Amygdala (tissue), 56 donors: ENCODE measurements around the gene RSRC1.
"Not testable (repeated sequence)": the region's sequence is repeated elsewhere in the genome, so short reads cannot be mapped to it uniquely, and the experiment has no call there.

Source experiments
- DNase-seq, 56 donors: peaks; one replicate each; lab custom pipeline; 2025; lab: John Stamatoyannopoulos, UW

The RSRC1 gene

DNA sequence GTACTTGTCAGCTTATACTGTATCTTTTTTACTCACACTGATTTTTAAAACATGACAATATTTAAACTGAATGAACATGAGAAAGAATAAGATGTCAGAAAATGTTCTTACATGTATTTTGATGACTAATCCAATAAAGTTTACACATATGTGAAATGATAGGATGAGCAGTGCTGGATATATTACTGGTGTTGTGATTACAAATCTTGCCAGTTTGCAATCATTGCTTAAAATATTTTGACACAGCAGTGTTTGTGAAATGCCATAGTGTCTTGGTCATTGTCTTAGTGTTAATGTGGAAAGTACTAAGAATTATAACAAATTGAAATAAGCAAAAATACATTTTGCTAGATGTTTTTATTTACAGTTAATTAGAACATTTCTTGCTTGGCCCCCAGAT lies 342.4 kb downstream of the RSRC1 start:
- no peak for DNase-seq

DNA sequence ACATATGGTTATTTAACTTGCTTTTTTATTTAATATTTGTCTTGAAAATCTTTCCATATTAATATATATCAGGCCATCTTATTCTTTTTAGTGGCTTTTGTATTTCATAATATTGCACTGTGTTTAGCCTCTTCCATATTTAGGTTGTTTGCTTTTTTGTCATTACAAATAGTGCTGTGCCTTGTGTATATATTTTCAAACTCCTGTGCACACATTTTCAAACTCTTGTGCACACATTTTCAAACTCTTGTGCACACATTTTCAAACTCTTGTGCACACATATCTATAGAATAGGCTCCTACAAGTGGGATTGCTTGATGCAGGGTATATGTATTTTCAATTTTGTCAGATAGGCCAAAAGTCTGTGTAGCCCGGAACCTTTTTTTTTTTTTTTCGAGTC lies 343.1 kb downstream of the RSRC1 start:
- DNase-seq: no peak

DNA sequence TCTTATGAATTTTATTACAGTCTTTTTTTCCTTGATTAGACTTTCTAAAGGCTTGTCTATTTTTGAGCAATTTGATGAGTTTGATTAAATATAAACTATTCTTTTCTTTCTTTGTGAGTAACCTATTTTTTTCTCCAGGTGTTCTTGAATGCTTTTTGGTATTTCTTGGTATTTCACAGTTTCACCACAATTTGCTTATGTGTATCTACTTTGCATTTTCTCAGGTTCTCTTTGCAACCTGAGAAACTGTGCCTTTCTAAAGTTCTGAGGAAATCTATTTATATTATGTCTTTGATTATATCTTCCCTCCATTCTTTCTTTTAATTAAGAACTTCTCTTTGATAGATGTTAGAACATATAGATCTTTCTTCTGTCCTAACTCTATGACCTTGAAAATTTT lies 344.0 kb downstream of the RSRC1 start:
- no peak for DNase-seq

DNA sequence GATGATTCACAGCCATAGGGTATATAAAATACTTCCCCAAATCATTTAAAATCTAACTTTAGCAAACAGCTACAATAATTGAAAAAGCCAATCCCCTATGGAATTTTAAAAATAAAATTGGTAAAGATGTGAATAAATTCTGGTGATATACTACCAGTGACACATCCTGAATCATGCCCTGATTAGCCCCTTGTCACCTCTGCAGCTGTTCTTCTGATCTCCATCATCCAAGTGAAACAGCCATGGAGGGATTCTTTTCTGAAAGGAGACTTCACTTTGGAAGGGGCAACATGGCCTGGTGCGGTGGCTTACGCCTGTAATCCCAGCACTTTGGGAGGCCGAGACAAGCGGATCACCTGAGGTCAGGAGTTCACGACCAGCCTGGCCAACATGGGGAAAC lies 345.5 kb downstream of the RSRC1 start:
- no peak for DNase-seq

DNA sequence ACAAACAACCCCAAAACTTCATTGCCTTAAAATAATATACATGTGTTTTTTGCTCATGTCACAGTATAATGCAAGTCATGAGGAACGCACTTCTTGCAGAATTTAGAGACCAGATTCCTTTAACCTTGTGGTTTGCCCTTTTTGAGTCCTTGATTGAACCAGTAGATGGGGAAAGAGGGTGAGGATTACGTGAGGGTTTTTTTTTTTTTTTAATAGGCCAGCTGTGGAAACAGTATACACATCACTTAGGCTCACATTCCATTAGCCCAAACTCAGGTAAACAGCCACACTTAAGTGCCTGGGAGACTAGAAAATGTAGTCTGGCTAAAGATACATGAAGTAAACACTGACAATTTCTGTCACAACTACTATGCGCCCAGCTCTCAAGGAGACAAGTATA lies 346.2 kb downstream of the RSRC1 start:
- DNase-seq: no peak

DNA sequence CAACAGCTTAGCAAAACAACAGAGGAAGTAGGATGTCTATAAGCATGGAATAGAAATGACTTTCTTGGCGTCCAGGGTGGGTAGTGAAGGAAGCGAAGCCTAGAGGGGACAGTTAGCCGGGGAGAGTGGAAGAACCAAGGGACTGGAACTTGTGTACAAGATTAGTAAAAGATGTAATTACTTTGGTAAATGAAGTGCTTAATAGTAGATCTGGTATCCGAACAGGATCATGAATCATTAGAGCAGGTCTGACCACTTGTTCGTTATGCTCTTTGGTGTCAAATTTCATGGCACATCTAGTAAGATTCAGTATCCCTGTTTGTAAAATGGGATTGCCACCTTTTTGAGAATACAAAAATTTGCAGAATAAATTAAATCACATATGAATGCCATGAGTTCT lies 348.6 kb downstream of the RSRC1 start:
- no peak for DNase-seq

DNA sequence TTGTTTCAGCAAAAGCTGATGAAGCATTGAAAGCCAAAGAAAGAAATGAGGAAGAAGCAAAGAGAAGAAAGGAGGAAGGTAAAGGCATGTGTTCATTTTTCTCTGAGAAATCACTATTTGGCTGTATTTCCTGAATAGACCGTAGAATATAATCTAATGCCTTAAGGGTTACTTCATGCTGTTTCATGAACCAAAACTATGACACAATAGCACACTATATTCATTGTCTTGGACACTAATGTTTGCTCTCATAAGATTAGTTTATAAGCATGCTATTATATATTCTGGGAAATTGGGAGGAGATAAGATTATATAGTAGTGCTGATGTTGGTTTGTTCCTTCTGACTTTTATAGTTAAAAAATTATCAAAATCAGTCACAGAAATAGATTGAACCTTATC lies 351.0 kb downstream of the RSRC1 start:
- no peak for DNase-seq

DNA sequence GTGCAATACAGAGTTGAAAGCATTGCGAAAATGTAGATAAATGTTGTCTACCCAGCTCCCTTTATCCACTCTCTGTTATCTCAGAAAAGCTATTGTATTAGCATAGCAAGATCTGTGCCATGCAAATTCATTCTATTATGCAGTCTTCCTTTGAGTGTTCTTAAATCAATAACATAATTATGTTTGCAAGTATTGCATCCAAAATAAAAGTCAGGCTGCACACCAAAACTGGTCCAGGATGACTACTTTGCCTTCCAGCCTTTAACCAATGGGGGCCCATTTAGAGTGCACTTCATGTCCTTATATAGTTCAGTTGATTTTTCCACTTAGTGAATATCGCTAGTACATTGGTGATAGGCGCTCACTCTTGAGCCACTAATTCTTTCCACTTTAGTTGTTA lies 353.7 kb downstream of the RSRC1 start:
- DNase-seq: no peak

DNA sequence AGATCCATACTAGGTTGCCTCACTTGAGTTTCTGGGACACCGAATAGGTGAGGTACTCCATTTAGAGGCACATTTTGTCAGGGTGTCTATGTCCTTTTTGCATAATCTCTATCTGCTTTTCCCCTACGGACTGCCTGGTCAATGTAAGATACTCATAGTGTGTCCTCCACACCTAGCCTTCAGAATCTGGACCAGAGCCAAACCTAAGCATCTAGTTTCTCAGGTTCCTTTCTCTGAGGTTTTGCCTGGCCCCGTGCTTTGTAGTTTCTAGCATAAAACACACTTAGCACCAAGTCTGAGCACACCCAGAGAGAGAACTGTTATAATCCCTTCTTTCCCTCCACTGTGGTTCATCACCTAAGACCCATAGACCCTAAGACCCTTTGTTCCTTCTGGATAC lies 355.2 kb downstream of the RSRC1 start:
- DNase-seq: no peak

DNA sequence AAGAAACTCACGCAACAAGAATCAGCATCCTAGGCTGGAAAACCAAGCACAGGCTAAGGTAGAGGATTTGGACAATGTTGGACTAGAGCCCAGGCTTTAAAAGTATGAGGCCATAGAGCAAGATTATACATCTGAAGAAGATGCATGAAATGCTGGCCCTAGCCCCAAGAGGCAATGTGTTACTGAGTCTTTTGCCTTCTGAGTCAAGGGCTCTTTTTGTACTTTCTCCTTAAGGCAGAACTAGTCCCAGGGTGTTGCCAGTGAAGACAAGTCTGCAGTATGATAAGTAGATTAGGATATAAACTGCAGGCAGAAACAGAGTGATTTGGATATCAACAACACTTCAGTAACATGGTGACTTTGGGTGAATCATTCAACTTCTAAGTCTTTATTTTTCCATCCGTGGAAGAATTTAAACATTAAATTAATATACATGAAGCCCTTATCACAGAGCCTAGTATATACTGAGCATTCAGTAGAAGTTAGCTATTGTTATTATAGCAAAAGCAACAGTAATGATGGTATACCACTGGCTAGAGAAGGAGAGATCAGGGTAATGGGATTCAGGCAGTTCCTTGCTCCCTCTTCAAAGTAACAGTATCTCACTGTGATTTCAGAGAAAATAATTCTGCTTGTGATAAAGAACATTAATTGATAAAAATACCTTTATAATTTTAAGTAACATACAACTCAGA lies 361.2 kb downstream of the RSRC1 start:
- no peak for DNase-seq

DNA sequence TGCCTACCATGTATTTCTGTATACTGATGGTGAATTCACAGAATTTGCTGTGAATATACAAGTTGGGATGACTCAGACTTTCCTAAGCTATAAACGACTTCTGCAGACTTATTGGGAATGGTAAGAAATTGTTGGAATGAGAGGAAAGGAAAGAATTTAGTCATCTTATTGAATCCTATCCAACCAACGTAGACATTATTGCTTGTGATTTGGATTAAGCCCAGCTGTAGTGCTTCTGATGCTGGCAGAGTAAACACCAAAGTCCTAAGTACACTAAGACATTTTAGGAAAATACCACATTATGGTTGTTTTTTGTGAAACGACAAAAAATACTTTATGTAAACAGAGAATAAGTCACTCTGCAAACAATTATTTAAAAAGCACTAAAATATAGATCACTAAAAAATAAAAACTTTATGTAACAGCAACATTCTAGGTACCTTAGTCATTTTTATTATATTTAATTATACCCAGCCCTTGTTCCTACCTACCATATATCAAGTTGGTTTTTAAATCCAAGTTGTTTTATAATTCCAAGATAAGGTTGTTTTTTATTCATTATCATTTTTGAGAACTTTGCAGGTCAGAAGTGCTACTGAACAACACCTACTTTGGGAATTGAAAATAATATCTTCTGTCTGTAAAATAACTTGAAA lies 361.9 kb downstream of the RSRC1 start:
- no peak for DNase-seq

DNA sequence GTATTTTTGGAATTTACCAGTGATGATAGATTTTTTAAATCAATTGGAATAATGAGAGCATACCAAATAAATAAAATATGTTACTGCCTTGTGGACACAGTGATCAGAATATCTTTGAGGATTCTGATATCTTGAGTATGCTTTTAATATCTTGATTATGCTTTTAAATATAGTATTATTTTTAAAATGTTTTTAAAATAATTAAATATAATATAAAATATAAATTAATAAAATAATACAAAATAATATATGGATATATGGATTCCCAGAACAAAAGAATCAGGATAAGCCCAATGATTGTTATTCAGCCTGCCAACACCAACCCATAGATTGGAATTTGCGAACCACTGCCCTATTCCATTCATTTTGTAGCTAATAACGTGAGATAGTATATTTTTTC lies 369.2 kb downstream of the RSRC1 start:
- no peak for DNase-seq

DNA sequence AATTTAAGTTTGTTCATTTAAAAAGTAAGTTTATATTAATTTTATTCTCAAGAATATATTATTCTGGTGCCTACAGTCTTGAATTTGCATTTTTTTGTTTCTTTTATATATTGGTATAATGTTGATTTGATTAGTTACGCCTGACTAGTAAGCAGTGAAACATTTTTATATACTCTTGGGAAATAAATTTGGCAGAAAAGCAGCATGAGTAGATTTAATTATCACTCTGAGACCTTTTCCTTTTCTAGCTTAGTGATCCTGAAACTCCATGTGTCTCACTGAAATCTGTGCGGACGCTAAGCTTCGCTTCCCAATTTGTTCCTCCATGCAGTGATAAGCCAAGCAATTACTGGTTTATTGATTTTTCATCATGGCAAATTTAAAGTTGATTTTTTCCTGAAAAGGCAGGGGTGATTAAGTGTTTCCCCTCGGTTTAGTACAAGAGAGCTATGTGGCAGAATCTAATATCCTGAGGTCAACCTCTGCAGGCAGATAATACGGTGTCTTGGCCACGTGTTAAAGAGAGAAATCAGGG lies 373.9 kb downstream of the RSRC1 start:
- no peak for DNase-seq

DNA sequence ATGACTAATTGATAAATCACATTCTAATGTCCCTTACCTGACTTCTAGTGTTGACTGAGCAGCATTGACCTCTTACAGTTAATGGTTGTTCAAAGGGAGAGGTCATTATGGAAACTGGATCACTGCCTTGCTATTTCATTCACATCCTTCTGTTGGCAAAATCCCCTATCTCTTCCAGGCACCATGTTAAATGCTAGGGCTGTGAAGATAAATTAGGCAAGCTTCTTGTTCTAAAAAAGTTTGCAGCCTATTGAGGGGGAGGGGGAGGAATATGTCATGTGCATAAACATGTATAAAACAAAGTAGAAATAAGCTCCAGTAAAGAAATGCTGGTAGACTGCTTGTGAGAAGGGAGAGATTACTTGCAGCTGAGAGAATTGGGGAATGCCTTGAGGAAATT lies 376.3 kb downstream of the RSRC1 start:
- no peak for DNase-seq

DNA sequence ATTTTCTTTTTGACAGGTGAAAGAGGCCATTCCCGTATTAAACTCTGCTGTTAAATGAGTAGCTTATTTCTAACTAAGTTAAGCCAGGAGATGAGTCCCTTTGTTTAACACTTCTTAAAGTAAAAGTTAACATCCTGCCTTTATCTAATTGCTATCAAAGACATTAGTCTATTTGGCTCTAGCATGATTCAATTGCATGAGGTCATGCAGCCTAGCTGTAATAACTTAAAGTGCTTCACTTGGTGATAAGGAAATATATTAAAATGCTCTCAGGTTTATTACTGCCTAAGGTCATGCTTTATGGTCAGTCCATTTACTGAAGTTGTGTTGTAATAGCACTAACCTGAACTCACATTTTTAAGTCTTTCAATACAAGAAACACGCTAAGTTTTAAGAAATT lies 378.8 kb downstream of the RSRC1 start:
- no peak for DNase-seq

DNA sequence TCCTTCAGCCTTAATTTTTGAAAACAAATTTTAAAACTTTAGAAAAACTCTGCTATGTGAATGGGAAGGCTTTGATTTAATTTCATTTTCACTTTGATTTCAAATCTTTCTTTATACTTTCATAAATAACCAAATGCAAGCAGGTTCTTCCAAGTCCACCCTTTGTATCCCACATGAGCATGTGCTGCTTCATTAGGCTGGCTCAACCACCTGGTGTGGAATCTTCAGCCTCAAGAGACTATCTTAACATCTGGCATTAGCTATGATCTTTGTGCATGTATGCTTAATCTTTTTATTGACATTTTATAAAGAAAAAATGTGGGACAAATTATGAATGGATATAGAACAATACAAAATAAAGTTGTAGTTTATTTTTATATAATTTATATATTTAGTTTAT lies 379.3 kb downstream of the RSRC1 start:
- no peak for DNase-seq

DNA sequence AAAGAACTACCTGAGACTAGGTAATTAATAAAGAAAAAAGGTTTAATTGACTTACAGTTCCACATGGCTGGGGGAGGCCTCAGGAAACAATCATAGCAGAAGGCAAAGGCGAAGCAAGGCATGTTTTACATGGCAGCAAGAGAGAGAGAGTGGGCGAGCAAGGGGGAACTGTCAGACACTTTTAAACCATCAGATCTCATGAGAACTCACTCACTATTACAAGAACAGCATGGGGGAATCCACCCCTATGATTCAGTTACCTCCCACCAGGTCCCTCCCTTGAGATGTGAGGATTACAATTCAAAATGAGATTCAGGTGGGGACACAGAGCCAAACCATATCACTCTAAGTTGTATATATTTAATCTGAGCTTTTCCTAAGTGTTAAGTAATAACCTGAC lies 382.1 kb downstream of the RSRC1 start:
- DNase-seq: no peak

DNA sequence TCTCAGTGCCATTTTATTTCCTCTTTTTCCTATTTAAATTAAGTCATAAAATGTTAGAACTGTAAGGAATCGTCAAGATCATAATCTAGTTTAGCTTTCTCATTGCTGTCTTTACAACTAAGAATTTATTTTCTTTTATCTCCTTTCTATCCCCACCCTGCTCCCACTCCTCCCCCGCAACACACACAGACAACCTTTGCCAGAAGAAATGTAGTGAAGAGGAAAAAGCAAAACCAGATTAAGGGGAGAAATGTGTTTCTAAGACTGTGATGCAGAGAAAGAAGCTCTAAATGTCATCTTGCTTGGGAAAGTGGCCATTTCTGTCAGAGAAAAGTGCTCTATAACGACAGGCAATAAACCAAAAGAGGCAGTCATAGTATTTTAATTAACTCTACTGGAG lies 382.8 kb downstream of the RSRC1 start:
- peak in 5 of 56 donors; percentile 0 to 22 (median 1) for DNase-seq

DNA sequence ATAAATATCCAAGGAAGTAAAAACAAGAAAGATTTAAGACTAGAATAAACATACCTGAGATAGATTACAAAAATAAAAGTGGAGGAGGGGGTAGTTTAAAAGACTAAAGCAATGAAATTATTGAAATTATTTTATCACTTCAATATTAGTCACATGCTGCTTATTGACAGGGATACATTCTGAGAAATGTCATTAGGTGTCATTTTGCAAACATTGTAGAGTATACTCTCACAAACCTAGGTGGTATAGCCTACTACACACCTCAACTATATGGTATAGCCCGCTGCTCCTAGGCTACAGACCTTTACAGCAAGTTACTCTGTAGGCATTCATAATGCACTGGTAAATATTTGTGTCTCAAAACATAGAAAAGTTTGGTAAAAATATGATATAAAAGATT lies 384.0 kb downstream of the RSRC1 start:
- DNase-seq: no peak

DNA sequence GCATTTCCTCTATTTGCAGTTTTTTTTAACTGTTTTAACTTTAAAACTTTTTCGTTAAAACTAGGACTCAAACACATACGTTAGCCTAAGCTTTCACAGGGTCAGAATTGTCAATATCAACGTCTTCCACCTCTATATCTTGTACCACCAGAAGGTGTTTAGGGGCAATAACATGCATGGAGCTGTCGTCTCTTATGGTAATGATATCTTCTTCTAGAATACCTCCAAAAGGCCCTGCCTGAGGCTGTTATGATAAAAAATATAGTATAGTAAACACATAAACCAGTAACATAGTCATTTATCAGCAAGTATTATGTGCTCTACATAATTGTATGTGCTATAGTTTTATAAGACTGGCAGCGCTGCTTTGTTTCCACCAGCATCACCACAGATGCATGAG lies 384.8 kb downstream of the RSRC1 start:
- DNase-seq: no peak

DNA sequence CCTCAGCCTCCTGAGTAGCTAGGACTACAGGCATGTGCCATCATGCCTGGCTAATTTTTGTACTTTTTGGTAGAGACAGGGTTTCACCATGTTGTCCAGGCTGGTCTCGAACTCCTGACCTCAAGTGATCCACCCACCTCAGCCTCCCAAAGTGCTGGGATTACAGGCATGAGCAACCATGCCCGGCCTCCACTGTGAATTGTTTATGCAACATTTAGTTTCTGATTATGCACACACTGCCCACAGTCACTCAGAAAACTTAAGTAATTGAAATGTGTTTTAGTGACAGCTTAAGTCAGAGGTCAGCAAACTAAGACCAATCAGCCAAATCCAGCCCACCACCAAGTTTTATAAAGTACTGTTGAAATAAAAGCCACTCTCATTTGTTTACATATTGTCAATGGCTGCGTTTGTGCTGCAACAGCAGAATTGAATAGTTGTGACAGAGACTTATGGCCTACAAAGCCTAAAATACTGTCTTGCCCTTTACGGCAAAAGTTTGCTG lies 385.6 kb downstream of the RSRC1 start:
- DNase-seq: not testable (repeated sequence)

DNA sequence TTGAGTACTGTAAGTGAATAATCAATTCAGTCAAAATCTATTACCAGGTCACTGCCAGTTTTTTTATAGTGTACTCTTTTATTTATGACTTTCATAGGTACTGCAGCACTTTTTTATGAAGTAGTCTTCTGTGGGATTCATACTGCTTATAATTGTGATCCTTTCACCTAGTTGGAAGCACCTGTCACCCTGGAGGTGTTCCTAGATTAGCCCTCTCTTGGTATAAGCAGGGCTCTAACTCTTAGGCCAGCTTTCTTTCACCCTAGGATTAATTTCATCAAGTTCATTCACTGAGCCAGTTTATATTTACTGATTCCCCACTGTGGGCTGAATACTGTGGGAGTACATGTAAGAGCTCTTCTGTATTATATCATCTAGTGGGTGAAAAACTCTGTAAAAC lies 395.2 kb downstream of the RSRC1 start:
- DNase-seq: no peak
